Nephron (organoid): ENCODE measurements around the gene MAT2A.
"Not testable (repeated sequence)": the region's sequence is repeated elsewhere in the genome, so short reads cannot be mapped to it uniquely, and the experiment has no call there.

Experiments used
- H3K27ac Mint-ChIP-seq, 3 experiments: 2 replicates each; pipeline ENCODE4 v1.8.0; 2020; ENCODE audit warnings: mixed read lengths in 3 of 3, mild to moderate bottlenecking in 2 of 3, moderate library complexity in 1 of 3
- H3K27me3 Mint-ChIP-seq: 2 replicates; pipeline ENCODE4 v1.8.0; 2021; ENCODE audit warnings: low read depth, mild to moderate bottlenecking, moderate library complexity, mixed read lengths
- H3K36me3 Mint-ChIP-seq: 2 replicates; pipeline ENCODE4 v1.8.0; 2020; ENCODE audit warnings: low read depth, mixed read lengths
- H3K4me1 Mint-ChIP-seq: 2 replicates; pipeline ENCODE4 v1.8.0; 2020; ENCODE audit warnings: mixed read lengths
- H3K4me3 Mint-ChIP-seq, 3 experiments: 2 replicates each; pipeline ENCODE4 v1.8.0; 2020; ENCODE audit warnings: mild to moderate bottlenecking in 3 of 3, mixed read lengths in 3 of 3, moderate library complexity in 2 of 3
- H3K9me3 Mint-ChIP-seq: 2 replicates; pipeline ENCODE4 v1.8.0; 2020; ENCODE audit warnings: mixed read lengths
- CTCF ChIP-seq, 3 experiments: fragments of 200-600 bp; sonication (generic); IDR thresholded peaks; one replicate each; pipeline ENCODE4 v1.5.0; 2021; ENCODE audit warnings: antibody characterized with exemption in 3 of 3; ENCODE audit not compliant: unreplicated experiment in 3 of 3

MAT2A gene

GRCh38 chr2:85541753-85542457 lies 2.9 kb downstream of the MAT2A start:
- no peak for TF ChIP-seq CTCF (IDR thresholded peaks at IDR 0.05; ENCODE audit: unreplicated experiment in 3 of 3)
- H3K4me3 Mint-ChIP-seq: peak overlapping the region; percentile 94 to 99 (median 96)
- H3K9me3 Mint-ChIP-seq: no peaks in the 10 kb centered on the region
- peaks cover 57% of the 10 kb centered on the region for H3K4me1 Mint-ChIP-seq
- no peaks in the 10 kb centered on the region for H3K27me3 Mint-ChIP-seq
- H3K27ac Mint-ChIP-seq: peak overlapping the region in 2 of 3 experiments; percentile 11 to 21
- H3K36me3 Mint-ChIP-seq: peaks cover 64% of the 10 kb centered on the region

GRCh38 chr2:85542777-85543176 lies 3.8 kb downstream of the MAT2A start:
- Mint-ChIP-seq H3K27me3 (no peaks in the 10 kb centered on the region), H3K9me3 (no peaks in the 10 kb centered on the region), H3K36me3 (peaks cover 72% of the 10 kb centered on the region), H3K27ac (peak overlapping the region; percentile 11 to 25 (median 21)), H3K4me3 (peak overlapping the region; percentile 34 to 94 (median 47)), H3K4me1 (peaks cover 49% of the 10 kb centered on the region)
- no peak for TF ChIP-seq CTCF (IDR thresholded peaks at IDR 0.05; ENCODE audit: unreplicated experiment in 3 of 3)

GRCh38 chr2:85544254-85544691 lies 5.3 kb downstream of the MAT2A start:
- peak overlapping the region; percentile 18 to 47 (median 24) for H3K4me3 Mint-ChIP-seq
- H3K27ac Mint-ChIP-seq: peak overlapping the region; percentile 18 to 76 (median 46)
- H3K4me1 Mint-ChIP-seq: peaks cover 54% of the 10 kb centered on the region
- H3K36me3 Mint-ChIP-seq: peaks cover 79% of the 10 kb centered on the region
- not testable (repeated sequence) for H3K27me3 Mint-ChIP-seq, H3K9me3 Mint-ChIP-seq

GRCh38 chr2:85544915-85545779 lies 6.2 kb downstream of the MAT2A start:
- Mint-ChIP-seq H3K36me3 (peaks cover 83% of the 10 kb centered on the region), H3K4me1 (peaks cover 57% of the 10 kb centered on the region)
- H3K4me3 Mint-ChIP-seq, H3K9me3 Mint-ChIP-seq, H3K27ac Mint-ChIP-seq, H3K27me3 Mint-ChIP-seq: not testable (repeated sequence)

- Mint-ChIP-seq H3K36me3 (peaks cover 82% of the 10 kb centered on the region), H3K4me3 (no peak overlapping the region), H3K27me3 (no peaks in the 10 kb centered on the region), H3K9me3 (no peaks in the 10 kb centered on the region), H3K27ac (no peak overlapping the region), H3K4me1 (peaks cover 53% of the 10 kb centered on the region)
- no peak for TF ChIP-seq CTCF (IDR thresholded peaks at IDR 0.05; ENCODE audit: unreplicated experiment in 3 of 3)
Measured at GRCh38 chr2:85545780-85546240, 6.8 kb downstream of the MAT2A start.

- peak overlapping the region in 2 of 3 experiments; percentile 8 to 18 for H3K27ac Mint-ChIP-seq
- TF ChIP-seq CTCF (IDR thresholded peaks at IDR 0.05; ENCODE audit: unreplicated experiment in 3 of 3): no peak
- H3K27me3 Mint-ChIP-seq: no peaks in the 10 kb centered on the region
- H3K4me1 Mint-ChIP-seq: peaks cover 38% of the 10 kb centered on the region
- H3K4me3 Mint-ChIP-seq: no peak overlapping the region
- H3K36me3 Mint-ChIP-seq: peaks cover 82% of the 10 kb centered on the region
- no peaks in the 10 kb centered on the region for H3K9me3 Mint-ChIP-seq
Measured at GRCh38 chr2:85547089-85547858, 8.3 kb downstream of the MAT2A start.
